Testis (tissue), 3 donors: ENCODE measurements around the gene ZNF689. TPM values are rescaled to one million over a fixed set of nuclear protein-coding genes. Genes with fewer than 3 reads are reported as not detected.
A peak's percentile ranks its signal among the peaks of the same experiment; 100 is the strongest.

Source experiments
- DNase-seq: peaks from one replicate; pipeline ENCODE4 v3.0.0-alpha.2; 2019
- H3K27ac ChIP-seq, 2 donors: fragments of 200-600 bp; sonication (generic); one replicate each; pipeline ENCODE4 v1.5.1; 2019
- H3K27me3 ChIP-seq: fragments of 200-600 bp; sonication (generic); one replicate; pipeline ENCODE4 v1.5.1; 2019
- H3K36me3 ChIP-seq: fragments of 200-600 bp; sonication (generic); one replicate; pipeline ENCODE4 v1.5.1; 2017; ENCODE audit warnings: low read depth; ENCODE audit errors: missing control alignments
- H3K4me1 ChIP-seq: fragments of 200-600 bp; sonication (generic); one replicate; pipeline ENCODE4 v1.5.1; 2019
- H3K4me3 ChIP-seq, 2 donors: fragments of 200-600 bp; sonication (generic); one replicate each; pipeline ENCODE4 v1.5.1; 2017 to 2019
- H3K9me3 ChIP-seq: fragments of 200-600 bp; sonication (generic); one replicate; pipeline ENCODE4 v1.5.1; 2017
- CTCF ChIP-seq, 3 experiments: fragments of 450-650 bp in 2 of 3; fragments of 200-600 bp in 1 of 3; sonication (generic) in 1 of 3; IDR thresholded peaks; one replicate each; pipeline ENCODE4 v1.5.1; 2016 to 2019; ENCODE audit warnings: antibody characterized with exemption in 3 of 3, mild to moderate bottlenecking in 2 of 3, moderate library complexity in 1 of 3
- POLR2A ChIP-seq: fragments of 450-650 bp; IDR thresholded peaks from one replicate; pipeline ENCODE4 v1.6.1; 2017; ENCODE audit warnings: antibody characterized with exemption, mild to moderate bottlenecking, moderate library complexity
- WGBS, 2 donors: methylation state at CpG; one replicate each; pipeline ENCODE4 v1.1.5; 2018; 5-methylcytosine and 5-hydroxymethylcytosine counted together
- intact Hi-C: fragments of 100-400 bp; cut with DNase I; formaldehyde crosslinking; loops from one replicate; pipeline ENCODE4 v1.15.1; 2023; ENCODE audit warnings: low total_unique reads
- polyA plus RNA-seq: library from polyadenylated mRNA; stranded (reverse); fragments of 350-450 nt; fragmentation: Illumina TruSeq; extraction: RNeasy Lipid Tissue Mini Kit (QIAGEN cat#74804); gene quantifications from one replicate; pipeline ENCODE4 v1.2.3, GENCODE V29; 2014; ENCODE audit warnings: low read depth, low replicate concordance; ENCODE audit not compliant: insufficient read depth
- total RNA-seq, 2 donors: library from RNA; depleted of rRNA; stranded (reverse); fragments of >200 nt; gene quantifications; one replicate each; pipeline ENCODE4 v1.2.3, GENCODE V29; 2016

ZNF689 gene
- total and polyA plus RNA-seq, 3 donors from 2014 or later: 33.0 to 82.7 (median 41.3) TPM

GRCh38 chr16:30656974-30657865 is 47.0 kb upstream of the ZNF689 start:
- Histone ChIP-seq H3K36me3 (no peaks in the 10 kb centered on the region), H3K9me3 (no peaks in the 10 kb centered on the region), H3K4me1 (peaks cover 39% of the 10 kb centered on the region), H3K27me3 (no peaks in the 10 kb centered on the region), H3K4me3 (peak overlapping the region; percentile 76 to 95), H3K27ac (peak overlapping the region; percentile 74 to 99)
- WGBS, 2 donors: 23 to 25% methylated on average over 18 to 32 of the region's 32 CpGs
- TF ChIP-seq POLR2A (no peak), CTCF (IDR thresholded peaks at IDR 0.05) (no peak)
- no peak for DNase-seq
- intact Hi-C loops: no loop called here

- WGBS, 2 donors: 93 to 95% methylated on average over 8 of the region's 8 CpGs
- H3K27ac ChIP-seq: no peak overlapping the region
These were observed 46.2 kb upstream of the ZNF689 start for GRCh38 chr16:30656388-30656787.

GRCh38 chr16:30655815-30656347 is 45.7 kb upstream of the ZNF689 start:
- no peak overlapping the region for H3K27ac ChIP-seq
- WGBS, 2 donors: 93 to 94% methylated on average over 12 of the region's 12 CpGs
- no peaks in the 10 kb centered on the region for H3K36me3 ChIP-seq
- H3K4me3 ChIP-seq: no peak overlapping the region
- peaks cover 34% of the 10 kb centered on the region for H3K4me1 ChIP-seq
- no peak for DNase-seq
- H3K9me3 ChIP-seq: no peaks in the 10 kb centered on the region
- intact Hi-C loops: no loop called here
- H3K27me3 ChIP-seq: no peaks in the 10 kb centered on the region
- no peak for TF ChIP-seq POLR2A
- TF ChIP-seq CTCF (IDR thresholded peaks at IDR 0.05): no peak

More at GRCh38 chr16:30656388-30656787, 46.2 kb upstream of the ZNF689 start:
- no peaks in the 10 kb centered on the region for H3K27me3 ChIP-seq
- H3K36me3 ChIP-seq: no peaks in the 10 kb centered on the region
- H3K4me3 ChIP-seq: no peak overlapping the region
- intact Hi-C loops: no loop called here
- no peaks in the 10 kb centered on the region for H3K9me3 ChIP-seq
- H3K4me1 ChIP-seq: peaks cover 39% of the 10 kb centered on the region
- DNase-seq: no peak
- TF ChIP-seq CTCF (IDR thresholded peaks at IDR 0.05) (no peak), POLR2A (no peak)

GRCh38 chr16:30654856-30655255 is 44.7 kb upstream of the ZNF689 start:
- Histone ChIP-seq H3K4me1 (peaks cover 24% of the 10 kb centered on the region), H3K27ac (no peak overlapping the region), H3K4me3 (no peak overlapping the region), H3K9me3 (no peaks in the 10 kb centered on the region), H3K27me3 (no peaks in the 10 kb centered on the region), H3K36me3 (no peaks in the 10 kb centered on the region)
- no peak for TF ChIP-seq CTCF (IDR thresholded peaks at IDR 0.05)
- no peak for TF ChIP-seq POLR2A
- 93% methylated on average over 17 to 18 of the region's 18 CpGs for WGBS, 2 donors
- intact Hi-C loops: no loop called here
- no peak for DNase-seq
